HG02623 (cell line): Measurements from ENCODE around the gene GSTM3.
"Not testable (repeated sequence)": the region's sequence is repeated elsewhere in the genome, so short reads cannot be mapped to it uniquely, and the experiment has no call there.

Experiments
- ATAC-seq: cut with Tn5 transposase; IDR thresholded peaks from one replicate; pipeline ENCODE4 v1.9.1; 2021; ENCODE audit warnings: moderate library complexity; ENCODE audit not compliant: unreplicated experiment

The GSTM3 gene

DNA sequence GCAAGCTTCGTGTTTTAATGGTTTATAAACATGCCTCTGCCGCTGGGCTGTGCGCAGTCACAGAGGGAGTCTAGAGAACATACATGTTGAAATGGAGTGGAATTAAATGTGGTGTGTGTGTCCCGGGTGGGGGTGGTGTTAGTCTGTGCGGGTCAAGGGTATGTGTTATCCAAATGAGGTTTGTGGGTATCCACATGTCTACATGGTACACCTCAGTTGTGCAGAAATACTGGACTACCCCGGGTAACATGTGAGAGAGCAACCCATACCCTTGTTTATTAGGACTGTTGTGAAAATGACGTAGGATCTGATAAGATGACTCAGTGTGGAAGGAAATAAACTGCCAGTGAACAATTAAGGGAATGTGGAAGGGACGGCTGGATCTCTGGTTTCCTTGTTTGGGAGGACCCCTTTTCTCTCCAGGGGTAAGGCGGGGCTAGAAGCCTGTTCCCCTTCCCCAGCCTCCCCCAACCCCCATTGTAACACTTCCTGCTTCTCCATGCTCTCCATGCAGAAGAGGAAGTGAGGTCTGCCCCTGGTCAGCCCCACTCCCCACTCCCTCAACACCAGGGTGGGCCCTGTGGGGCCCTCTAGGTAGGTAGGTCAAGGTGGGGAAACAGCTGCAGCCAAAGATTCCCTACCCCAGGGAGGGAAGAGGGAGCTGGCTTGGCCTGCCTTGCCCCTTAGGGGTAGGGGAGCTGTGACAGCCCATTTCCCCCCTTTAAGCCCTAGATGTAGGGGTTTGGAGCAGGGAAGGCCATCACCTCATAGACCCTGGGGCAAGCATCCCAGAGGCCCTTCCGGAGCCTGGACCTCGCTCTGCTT lies 22.2 kb upstream of the GSTM3 start:
- ATAC-seq, result no peak

- ATAC-seq, result no peak
Measured at GRCh38 chr1:109762039-109762585, 21.3 kb upstream of the GSTM3 start.

DNA sequence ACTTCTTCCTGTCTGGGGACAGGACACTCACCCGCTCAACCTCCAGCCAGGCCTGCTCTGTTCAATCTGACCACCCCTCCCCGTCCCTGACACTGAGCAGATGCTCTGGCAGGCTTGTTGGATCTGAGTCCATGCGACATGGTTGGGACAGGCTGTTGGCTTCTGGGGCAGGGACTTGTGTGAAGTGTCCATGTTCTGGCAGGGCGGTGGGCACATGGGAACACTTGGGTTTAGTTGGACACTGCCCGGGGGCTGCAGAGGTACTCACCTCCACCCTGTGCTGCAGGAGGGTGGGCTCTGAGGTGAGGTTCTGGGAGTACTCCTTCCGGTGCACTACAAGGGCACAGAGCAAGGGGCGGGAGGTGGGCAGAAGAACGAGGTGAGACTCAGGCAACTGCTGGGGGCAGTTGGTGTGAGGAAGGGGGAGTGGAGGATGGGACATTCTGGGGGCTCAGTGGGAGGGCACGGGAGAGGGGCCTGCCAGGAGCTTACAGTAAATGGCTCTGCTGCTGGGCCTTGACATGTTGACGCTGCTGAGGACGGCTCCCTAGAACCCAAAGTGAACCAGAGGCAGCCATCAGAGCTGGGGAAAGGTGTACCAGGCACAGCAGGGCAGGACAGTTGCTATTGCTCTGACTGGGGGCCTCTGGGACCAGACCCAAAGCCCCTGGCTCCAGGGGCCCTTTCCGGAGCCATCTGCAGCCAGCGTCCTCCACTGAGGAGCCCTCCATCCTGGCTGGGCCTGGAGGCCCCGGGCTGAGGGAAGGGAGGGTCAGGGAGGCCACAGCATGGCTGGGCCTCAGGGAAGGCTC lies 20.6 kb upstream of the GSTM3 start:
- no peak for ATAC-seq

GRCh38 chr1:109760581-109761226 lies 19.9 kb upstream of the GSTM3 start:
- no peak for ATAC-seq

- ATAC-seq, result no peak
Measured at GRCh38 chr1:109759513-109760334, 18.9 kb upstream of the GSTM3 start.

DNA sequence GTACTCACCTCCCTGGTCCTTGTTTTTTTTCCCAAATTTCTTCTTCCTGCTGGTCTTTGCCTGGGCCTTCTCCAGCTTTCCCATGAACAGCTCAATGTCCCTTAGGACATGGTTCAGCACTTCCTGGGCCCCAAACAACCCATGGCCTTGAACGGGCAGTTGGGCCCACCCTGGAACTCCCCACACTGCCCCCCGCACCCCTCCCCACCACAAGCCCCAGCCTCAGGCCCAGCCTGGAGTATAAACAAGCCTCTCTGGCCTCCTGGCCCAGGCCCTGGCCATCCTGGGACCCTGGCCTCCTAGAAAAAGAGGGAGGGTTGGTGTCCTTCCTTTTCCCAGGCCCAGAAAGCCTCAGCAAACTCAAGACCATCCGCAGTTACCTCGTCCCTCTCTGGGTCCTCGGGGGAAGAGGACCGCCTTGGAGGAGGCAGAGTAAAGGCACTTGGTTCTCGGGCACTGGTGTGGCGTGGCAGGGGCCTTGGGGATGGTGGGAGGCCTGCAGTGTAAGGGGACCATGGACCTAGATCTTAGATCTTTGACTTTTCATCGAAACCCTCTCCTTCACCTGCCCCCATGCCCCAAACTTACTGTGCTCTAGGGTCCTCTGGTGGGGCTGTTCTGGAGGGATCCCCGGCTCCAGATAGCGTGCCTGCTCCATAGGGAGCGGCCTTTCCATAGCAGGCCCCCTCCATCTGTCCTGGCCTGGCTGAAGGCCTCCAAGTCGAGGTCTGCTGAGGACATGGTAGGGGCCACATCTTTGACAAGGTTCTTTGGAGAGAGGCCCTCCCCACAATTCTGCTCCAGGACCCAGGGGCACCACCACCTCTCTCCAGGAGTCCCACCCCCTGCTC lies 17.3 kb upstream of the GSTM3 start:
- no peak for ATAC-seq

DNA sequence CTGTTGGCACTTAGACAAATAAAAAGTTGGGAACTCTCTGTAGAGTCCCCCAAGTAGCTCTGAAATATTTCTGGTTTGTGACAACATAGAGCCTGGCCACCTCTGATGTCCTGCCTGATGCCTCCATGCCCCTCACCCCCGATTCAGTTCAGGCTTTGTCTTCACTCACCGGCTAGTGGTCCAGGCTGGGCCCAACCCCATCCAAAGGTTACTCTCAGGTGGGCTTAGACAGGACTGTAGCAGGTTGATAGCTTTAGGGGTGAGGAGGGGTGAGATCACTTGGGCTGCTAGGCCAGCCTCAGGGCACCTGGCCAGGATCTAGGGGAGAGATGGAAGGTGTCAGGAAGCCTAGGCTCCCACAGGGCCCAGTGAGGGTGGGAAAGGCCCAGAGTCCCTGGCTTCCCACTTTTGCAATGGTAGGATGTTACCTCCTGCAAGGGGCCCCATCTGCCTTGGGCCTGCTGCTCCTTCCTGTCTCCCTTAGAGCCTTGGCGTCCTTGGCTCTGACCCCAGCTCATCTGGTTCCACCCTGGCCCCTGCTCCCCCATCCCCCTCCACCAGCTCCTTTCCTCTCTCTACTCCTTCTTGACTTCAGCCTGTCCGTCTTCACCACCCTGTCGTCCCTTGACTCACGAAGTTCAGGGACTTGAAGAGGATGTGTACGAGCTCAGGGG lies 16.1 kb upstream of the GSTM3 start:
- ATAC-seq, result no peak

GRCh38 chr1:109756325-109756724 lies 15.5 kb upstream of the GSTM3 start:
- not testable (repeated sequence) for ATAC-seq

DNA sequence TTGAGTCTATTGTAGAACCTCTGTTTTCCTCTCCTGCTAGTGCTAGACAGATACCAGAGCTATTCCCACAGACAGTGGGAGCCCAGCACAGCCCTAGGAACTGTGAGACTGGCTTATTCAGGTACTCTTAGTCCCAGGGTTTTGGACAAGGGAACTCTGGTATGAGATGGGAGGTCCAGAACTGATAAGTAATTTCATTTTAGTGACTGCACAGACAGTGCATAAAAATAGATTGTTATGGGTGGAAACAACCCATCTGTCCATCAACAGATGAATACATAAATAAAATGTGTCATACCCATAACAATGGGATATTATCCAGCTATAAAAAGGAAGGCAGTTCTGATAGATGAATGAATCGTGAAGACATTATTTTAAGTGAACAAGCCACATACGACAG lies 13.9 kb upstream of the GSTM3 start:
- ATAC-seq, result no peak

DNA sequence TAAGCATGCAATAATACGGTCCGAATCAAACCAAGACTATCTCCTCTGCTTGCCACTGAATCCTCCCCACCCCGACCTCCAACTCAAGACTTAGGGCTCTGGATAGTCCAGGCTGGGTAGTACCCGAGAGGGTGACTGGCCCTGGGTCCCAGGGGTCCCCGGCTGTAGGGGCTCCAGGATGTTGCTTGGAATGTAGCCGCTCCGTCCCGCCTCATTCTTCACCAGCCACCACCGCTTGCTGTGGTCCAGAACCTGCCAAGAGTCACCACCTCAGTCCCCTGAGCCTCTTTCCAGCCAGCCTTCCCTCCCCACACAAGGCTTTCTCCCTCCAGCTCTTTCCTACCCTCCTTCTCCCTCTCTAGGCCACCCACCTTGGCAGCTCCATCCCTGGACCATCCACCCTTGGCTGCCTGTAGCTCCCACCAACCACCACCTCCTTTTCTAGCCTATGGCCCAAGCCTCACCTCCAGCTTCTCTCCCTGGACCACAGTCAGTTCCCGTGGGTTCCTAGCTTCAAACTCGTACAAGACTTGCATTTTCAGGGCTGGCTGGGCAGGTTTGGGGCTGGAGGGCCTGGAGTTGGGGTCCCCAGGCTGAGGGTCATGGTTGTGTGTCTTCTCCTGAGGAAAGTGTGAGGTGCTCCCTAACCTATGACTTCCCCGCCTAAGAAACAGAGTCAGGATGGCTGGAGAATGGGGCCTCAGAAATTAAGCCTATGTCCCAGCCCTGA lies 10.9 kb upstream of the GSTM3 start:
- ATAC-seq, result no peak

GRCh38 chr1:109750920-109751319 lies 10.1 kb upstream of the GSTM3 start:
- ATAC-seq, result no peak

GRCh38 chr1:109750241-109750882 lies 9.5 kb upstream of the GSTM3 start:
- no peak for ATAC-seq

DNA sequence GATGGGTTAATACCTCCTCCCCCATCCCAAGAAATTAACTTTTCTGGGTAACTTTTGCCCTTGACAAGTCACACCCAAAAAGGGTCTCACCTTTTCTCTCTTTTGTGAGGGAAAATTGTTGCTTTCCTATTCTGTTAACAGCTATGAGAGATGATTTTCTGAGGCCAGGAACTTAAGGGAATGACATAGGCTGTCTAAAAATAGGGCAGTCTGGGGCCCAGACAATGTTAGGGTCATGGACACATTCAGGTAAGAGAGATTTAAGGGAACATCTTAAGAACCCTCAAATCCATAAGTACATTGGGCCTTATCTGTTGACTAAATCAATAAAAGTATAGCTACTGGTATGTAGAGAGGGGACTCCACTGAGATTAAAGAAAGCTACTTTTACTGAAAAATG lies 8.4 kb upstream of the GSTM3 start:
- ATAC-seq, result no peak

DNA sequence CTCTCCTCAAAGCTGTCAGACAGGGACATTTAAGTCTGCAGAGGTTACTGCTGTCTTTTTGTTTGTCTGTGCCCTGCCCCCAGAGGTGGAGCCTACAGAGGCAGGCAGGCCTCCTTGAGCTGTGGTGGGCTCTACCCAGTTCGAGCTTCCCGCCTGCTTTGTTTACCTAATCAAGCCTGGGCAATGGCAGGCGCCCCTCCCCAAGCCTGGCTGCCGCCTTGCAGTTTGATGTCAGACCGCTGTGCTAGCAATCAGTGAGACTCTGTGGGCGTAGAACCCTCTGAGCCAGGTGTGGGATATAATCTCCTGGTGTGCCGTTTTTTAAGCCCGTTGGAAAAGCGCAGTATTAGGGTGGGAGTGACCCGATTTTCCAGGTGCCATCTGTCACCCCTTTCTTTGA lies 7.5 kb upstream of the GSTM3 start:
- ATAC-seq, result not testable (repeated sequence)

DNA sequence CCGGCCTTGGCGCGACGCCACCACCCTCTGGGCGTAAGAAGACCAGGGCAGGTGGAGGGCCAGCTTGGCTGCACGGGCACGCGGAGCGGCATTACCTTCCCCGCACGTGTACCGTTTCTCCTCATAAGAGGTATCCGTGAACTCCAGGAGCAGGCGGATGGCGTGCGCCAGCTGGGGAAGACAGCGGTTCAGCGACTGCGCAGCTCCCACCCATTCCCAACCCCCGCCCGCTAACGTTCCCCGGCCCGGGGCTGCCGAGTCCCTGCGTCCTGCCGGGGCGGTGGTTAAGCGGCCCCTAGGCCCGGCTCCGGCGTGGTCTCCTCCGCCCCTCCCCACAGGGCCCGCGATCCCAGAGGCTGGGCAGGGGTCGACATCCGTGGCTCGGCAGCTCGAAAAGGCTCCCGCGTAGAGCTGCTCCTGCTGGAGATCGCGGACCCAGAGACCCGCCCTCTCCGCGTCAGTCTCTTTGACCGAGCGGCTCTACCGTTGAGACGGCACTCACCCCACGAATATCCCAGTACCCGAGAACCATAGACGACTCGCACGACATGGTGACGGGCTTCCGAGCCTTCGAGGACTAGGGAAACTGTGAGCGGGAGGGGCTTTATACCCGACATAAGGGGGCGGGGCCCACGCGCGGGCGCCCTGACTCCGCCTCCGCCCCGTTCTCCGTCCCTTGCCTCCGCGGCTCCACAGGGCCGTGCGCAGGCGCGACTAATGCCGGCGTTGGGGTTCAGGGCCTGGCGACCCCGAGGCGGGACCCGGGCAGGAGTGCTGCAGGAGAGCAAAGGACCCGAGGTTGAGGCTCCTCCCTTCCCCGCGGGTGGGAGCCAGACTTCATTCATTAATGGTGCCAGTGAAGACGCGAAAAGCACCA lies 862 bp downstream of the GSTM3 start:
- peak; percentile 74 for ATAC-seq

DNA sequence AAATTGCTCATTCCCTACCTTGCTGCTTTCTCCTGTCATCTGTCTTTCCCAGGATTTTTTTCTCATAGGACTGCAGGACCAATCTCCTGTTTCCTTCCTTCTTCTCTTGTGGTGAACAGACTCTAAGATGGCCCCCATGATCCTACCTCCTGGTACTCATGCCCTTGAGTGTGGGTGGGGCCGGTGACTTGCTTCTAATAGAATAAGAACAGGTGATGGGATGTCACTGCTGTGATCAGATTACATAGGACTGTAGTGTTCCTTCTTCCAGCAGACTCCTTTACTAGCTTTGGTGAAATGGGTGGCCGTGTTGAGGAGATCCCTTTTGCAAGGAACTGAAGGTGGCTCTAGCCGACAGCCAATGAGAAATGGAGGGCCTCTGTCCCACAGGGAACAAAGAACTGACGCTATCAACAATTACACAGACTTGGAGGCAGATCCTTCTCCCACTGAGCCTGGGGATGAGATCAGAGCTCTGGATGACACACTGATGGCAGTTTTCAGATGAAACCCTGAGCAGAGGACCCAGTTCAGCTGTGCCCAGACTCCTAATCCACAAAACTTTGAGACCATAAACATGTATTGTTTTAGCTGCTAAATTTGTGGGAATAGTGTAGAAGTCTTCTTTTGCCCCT lies 7.5 kb downstream of the GSTM3 start:
- no peak for ATAC-seq
